Nucleus accumbens (tissue), 56 donors: ENCODE data around the gene TACC2.

Experiments used
- DNase-seq, 56 donors: peaks; one replicate each; lab custom pipeline; 2025; lab: John Stamatoyannopoulos, UW

TACC2 gene

DNA sequence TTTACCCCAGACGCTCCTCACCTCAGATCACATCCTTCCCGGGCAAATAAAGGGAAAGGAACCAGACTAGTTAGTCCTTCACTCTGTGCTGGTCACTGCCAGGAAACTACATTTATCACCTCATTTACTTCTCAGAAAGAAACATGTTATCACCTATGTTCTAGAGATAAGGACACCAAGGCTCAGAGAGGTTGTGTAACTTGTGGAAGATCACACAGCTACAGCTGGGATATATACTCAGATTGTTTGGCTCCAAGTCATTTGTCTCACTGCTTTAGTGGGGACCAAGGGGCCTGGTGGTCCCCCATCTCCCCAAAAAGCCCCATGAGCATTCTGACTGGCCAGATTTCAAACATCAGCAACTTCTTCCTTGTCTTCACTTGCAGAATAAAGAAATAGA lies 264.6 kb downstream of the TACC2 start:
- DNase-seq = no peak

DNA sequence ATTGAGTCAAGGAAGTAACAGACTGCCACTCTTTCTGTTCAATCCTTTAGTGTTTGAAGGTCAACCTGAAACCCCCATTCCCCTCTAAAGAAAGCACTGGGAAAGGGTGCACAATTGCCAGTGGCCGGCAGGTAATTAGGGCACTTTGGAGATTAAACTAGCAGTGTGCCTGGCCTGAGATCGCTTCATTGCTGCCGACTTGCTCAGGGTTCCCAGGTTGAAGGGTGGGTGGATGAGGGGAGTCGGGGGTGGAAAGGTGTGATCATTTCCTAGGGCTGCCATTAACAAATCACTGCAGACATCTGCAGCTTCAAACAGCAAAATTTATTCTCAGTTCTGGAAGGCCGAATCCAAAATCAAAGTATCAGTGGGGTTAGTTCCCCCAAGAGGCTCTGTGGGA lies 265.9 kb downstream of the TACC2 start:
- peak in 4 of 56 donors; percentile 10 to 21 (median 19) for DNase-seq

DNA sequence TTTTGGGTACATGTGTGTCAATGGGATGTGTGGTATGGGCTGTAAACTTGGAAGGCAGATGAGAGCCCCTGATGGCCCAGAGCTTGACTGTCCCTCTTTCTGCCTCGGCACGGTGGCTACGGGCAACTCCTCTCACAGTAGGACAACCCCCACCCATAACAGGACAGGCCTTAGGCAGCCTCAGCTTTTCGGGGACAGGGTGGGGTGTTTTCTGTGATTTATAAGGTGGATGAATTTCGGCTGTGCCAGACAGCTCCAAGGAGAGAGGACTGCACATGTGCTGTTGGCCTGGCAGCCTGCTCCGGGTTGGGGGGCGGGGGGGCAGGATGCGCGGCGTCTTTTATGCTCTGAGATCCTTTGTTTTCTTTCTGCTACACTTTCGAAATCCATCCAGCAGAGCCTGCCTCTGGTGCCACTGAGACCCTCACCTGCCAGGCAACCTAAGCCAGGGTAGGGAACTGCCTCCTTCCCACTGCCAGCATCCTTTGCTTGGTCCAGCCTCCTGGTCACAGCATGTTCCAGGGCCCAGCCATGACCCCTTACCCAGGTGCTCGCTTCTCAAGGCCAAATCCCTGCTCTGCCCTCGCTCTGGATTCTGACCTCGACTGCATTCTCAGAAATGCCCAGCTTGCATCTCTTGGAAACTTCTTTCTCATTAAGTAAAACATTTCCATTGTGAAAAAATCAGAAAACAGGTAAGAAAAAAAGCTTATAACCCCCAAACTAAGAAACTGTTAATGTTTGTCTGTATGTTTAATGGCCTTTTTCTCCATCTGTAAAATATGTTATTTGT lies 266.7 kb downstream of the TACC2 start:
- DNase-seq = no peak

DNA sequence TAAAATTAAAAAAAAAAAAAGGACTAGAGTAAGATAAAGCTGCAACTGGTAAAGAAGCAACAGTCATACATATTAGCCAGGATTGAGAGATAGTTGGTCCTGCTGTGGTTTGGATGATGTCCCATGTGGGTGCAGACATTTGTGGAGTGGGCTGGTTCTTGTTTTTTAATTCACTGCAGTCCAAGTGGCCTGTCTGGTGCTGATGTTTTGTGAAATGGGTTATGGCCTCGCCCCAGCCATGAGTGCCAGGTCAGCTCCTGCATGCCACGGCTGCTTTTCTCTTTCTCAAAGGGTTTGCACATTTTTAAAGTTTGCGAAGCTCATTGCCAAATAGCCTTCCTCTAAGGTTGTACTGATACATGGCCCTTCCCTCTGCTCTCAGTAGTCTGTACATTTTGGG lies 268.1 kb downstream of the TACC2 start:
- DNase-seq = no peak

DNA sequence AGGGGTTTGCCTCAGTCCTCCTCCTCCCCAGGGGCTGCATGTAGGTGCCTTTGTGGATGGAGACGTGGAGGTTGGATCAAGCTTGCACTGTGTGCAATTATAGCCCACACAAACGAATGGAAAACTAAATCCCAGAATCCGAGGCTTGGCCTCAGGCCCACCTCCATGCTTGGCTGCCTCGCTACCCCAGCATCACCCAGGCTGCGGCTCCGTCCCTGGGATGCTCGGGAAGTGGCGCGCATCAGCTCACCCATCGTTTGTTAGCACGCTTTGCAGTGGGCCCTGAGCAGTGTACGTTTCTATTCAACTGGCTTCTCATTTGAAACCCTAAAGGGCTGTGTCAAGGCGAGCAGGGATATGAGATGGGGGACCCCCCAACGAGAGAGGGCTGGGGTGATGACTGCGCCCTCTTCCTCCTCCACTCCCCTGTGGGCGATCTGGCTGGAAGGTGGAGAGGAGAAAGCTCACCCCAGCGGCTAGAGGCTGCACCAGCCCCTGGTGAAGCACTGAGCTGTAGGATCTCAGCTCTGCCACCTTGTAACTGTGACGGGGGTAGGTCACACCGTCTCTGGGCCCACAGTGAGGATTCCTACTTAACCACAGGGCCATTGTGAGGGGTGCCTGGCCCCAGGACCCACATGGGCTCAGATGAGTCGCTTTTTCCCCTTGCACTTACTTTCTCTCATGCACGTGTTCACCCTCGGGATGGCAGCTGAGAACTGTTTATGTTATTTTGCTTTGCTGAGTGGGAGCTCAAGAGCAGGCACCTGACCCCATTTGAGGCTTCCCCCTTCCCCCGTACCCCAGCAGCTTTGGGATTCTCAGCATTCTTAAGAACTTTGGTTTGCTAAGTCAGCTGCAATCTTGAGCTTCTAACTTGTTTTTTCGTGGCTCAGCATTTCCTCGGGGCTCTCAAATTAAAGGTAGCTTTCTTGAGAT lies 269.4 kb downstream of the TACC2 start:
- DNase-seq = no peak

DNA sequence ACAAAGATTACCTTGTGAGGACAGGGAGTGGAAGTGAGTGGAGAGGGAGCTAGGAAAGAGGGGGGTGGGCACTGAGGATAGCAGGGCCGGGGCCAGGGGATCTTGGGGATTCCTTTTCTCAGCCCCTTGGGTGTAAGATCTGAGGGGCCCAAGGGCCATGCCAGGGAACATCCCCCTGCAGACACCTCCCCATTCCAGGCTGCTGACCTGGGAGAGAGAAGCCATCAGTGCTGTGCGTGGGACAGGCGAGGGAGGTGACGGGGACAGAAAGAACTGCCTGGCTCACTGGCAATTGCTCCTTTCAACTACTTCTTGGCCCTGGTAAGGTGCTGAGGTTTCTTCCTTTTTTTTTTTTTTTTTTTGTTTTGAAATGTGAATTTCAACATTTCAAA lies 270.1 kb downstream of the TACC2 start:
- no peak for DNase-seq

DNA sequence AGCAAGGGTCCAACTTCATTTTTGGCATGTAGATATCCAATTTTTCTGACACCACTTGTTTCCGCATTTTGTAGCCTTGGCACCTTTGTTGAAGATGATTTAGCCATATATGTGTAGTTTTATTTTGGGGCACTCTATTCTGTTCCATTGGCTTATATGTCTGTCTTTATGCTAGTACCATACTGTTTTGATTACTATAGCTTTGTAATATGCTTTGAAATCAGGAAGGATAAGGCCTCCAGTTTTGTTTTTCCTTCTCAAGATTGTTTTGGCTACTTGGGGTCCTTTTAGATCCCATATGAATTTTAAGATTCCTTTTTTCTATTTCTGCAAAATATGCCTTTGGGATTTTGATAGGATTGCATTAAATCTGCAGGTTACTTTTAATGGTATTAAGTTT lies 272.6 kb downstream of the TACC2 start:
- no peak for DNase-seq

DNA sequence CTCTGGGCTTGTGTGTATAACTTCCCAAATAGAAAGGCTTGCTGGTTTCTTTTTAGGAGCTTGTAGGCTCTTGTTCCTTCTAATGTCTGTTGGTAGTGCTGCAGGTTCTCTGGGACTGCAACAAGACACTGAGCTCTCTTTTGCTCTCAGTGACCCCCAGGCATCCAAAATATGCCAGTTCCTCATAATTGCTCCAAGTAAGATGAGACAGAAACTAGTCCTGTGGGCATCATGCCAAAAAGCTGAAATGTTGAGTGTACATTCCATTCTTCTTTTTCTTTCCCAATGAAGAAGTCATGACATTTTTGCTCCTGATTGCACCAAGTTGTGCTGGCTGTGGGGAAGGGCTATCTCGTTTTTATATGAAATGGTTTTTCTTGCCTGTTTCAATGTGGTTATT lies 275.0 kb downstream of the TACC2 start:
- DNase-seq = no peak

DNA sequence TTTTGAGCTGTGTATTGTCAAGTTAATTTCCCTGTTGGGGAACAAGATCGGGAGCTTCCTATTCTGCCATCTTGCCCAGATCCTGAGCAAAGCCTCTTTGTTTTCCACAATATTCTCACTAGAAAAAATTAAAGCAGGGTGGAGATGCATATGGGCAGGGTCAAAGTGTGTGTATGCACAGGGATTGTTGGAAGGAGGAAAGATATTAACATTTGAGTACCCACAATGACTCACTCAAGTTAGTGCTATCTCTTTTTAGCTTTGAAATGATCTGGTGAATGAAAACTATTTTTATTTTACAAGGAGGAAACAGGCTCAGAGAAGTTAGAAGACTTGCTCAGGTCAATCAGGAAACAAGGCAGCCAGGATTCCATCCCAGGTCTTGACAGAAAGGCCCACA lies 275.5 kb downstream of the TACC2 start:
- no peak for DNase-seq

DNA sequence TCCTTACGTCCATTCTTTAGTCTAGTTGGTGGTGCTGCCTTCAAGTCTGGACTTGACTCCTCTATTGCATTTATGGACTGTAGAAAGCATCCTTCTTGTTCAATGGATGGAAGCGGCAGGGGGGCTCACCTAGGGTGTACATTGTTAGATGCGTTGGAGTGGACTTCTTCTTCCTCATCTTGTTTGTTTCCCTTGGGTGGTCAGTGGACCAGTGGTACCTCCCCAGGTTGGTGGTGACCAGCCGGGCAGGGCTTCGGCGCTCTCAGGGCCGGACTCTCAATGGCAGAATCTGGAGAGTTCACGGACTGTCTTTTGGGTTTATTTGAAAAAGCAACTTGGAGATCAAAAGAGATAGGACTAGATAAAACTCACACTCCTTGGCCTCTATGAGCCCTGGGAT lies 276.0 kb downstream of the TACC2 start:
- no peak for DNase-seq

DNA sequence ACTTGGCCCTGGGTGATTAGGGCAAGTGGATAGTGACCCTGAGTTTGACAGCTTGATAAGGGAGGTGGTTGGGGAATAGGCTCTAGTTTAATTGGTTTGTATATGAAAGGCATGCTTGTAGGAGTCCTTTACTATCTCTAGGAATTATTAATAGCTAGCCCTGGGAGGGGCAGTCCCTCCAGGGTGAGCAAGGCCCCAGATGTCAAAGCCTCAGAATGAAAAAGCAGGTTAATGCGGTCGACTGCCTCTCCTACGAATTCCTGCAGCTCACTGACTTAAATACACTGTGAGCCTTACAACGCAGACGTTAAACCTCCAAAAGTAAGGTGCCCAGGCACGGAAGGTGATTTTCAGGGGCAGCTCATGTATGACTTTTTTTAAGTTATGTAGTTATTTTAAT lies 276.9 kb downstream of the TACC2 start:
- no peak for DNase-seq

DNA sequence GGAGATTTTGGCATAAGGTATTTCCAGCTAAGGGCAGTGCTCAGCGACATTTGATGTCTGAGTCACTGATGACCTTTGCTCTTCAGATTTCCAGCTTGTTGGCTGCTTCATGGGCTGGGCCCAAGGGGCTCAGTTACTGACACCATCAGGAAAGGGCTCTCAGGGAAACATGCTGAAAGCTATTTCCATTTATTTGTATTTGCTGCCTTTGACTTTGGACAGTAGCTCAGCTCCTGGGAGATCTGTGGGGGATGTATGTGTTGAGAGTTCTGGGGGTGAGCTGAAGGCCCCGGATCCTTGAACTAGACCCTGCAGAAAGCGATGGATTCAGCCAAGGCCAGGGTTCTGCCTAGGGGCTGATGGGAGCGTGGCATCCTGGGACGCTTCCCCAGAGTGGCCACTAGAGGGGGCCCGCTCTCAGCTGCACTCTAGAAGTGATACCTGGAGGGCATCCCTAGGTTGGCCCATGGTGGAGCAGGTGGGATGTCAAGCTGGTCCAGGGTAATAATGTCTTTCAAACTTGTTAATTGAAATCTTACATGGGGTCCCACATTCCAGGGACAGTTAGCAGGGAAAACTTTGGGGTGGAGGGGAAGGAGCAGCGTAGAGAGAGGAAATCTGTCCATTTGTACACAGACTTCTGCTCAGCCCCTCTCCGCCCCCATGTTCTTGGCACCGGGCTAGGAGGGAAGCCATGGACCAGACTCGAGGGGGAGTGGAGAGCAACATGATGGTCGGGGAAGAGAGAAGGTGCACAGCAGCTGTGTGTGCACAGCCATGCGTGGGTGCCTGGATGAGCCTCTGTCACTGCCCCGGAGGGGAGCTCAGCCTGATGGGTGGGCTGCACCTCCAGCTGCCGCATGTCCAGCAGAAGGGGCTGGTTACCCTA lies 279.1 kb downstream of the TACC2 start:
- DNase-seq = peak in 26 of 56 donors; percentile 5 to 57 (median 17)

DNA sequence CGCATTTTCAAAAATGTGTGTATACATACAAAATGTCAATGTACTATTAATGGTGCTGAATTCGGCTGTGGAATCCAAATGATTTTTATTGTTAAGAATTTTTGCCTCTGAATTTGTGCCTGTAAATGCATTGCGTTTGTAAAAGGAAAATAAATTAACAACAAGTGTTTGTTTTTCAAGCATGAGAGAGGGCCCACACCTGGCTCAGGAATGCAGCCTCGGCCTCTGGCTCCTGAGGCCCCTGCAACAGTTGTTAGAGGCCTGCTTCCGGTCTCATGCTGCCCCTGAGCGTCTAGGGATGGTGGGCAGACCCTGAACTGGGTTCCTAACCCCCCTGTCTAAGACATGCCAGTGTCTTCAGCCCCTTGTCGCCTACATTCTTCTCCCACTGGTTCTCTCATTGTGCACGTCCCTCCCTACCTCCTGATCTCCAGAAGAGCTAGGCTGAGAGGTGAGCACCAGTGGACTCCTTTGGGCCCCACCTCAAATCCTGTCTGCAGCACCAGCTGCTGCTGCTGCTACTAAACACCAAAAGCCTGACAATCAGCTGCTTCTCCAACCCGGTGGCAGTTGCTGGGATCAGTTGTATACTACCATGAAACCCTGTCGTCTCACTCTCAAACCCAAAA lies 280.2 kb downstream of the TACC2 start:
- DNase-seq = no peak

DNA sequence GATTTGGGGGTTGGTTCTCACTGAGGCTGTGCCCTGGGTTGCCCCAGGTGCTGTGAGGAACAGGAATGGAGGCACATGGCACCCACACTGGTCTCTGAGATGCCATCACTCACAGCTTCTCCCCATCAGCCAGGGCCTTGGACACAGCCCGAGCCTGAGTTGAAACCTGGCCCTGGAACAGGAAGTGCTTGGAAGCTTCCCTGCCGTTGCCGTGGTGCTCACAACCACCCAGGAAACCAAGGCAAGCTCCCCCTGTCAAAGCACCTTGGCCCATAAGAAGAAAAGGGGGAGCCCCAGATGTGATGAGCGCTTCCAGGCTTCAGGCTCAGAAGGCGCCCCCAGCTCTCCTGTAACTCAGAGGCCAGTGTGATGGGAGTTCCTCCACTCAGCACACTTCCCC lies 282.1 kb downstream of the TACC2 start, which contains the start of gene BTBD16:
BTBD16 (plus strand) TSS at position 221 of the 400 bp plus-strand sequence. CDS start 3,786 bp downstream, outside the sequence.
- peak in 1 of 56 donors; percentile 14 for DNase-seq

DNA sequence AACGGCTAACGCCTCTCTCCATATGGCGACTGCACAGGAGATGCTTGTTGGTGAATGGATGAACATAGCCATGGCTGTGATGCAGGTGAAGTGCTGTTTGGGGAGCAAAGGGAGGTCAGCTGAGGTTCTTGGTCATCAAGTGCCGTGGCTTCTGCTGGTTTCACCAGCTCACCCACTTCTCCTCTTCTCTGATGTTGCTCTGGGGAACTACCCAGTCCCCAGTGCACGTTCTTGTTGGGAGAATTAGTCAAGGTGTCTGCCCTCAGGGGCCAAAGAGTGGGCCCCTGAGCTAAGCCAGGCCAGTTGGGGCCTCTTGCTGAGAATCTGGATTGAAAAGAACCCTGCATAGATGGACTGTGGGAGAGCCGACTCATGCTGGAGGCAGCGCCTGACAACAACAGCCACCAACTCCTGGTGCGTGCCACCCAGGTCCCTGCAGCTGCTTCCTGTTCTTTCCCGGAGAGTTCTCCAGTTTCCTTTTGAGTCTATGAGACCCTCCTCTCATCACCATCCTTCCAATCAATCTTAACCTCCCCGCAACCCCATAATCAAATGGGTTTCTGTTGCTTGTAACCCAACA lies 285.1 kb downstream of the TACC2 start:
- no peak for DNase-seq

DNA sequence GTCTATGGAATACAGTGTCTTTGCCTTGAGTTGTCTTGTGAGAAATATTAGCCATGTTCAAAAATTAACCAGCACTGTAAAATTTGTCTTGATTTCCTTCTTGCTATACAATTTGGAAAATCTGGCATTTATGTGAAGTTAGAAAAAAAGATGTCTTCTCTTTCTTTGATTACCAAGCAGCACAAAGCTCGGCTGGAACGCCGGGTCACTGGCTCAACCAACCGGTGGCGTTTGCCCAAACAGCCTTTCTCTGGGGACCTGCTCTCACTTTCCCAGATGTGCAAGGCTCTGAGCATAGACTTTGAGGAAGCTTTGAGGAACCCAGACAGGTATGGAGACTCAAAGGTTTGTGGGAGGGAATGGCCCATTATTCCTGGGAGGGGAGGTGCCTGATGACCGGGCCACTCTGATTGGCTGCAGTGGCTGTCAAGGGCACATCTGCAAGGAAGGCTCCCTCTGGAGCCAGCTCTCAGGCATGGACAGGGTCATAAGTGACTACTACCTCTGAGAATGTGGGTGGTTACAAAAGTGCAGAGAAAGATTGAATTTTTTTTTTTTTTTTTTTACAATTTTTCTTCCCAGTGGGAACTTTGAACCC lies 287.7 kb downstream of the TACC2 start:
- no peak for DNase-seq

DNA sequence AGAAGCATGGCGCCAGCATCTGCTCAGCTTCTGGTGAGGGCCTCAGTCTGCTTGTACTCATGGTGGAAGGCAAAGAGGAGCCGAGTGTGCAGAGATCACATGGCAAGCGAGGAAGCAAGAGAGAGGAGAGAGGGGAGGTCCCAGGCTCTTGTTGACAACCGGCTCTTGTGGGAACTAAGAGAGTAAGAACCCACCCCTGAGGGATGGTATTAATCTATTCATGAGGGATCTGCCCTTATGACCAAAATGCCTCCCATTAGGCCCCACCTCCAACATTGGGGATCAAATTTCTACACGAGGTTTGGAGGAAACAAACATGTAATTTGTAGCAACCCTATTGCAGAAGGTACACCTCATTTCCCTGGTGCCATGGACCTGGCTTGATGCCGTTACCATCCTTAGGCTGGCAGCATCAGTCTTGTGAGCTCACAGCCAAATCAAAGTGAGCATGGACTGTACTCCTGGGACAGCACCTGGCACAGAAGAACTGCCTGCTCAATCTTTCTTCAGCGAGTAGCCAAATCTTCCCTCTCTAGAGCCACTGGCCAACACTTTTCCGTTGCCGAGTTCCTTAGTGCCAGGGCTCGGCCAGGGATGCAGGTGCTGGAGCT lies 288.7 kb downstream of the TACC2 start:
- DNase-seq = no peak

DNA sequence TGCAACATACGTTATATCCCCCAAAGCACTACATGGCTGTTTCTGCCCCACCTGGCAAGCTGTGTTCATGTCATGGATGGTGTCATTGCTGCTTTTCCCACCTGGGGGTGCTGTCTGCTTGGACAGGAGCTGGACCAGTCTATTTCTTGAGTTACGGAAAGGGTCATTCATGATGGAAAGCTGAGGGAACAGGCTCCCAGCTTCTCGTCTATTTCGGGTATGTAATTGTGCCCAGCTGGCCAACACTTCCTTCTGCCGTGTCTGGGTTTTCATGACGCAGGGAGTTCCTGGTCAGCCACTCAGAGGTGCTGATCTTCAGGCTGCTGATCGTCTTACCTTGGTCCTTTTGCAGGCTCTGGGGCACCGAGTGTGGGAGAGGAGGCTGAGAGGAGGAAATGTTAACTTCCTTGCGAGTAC lies 290.8 kb downstream of the TACC2 start:
- DNase-seq = peak in 38 of 56 donors; percentile 8 to 69 (median 26)

DNA sequence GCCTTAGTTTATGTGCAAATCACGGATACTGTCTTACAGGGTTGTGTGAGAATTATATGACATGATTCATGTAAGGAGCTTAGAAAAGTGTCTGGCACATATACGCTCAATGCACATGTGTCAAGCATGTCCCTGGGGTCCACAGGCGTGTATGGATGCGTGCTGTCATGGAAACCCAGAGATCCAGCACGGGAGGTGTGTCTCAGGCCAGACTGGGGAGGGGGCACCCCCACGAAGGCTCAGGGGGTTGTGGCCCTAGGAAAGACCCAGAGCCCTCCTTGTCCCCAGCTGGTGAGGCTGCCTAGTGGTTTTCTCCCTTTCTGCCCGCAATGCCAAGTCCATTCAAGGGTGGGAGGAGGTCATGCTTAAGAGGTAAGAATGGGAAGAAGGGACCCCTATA lies 291.2 kb downstream of the TACC2 start:
- DNase-seq = no peak
